ENCODE data around the gene SPTBN5.

The SPTBN5 gene

GRCh38 chr15:41798607-41799487 is 95.0 kb downstream of the SPTBN5 start:
- no peak for DNase-seq

Data from activated CD4-positive, alpha-beta T cell treated with anti-CD3 and anti-CD28 coated beads, Interleukin-2, amount 50 U/mL, for 1 hour (primary cell).